ENCODE data around the gene SERPINA3.

Gene SERPINA3

DNA sequence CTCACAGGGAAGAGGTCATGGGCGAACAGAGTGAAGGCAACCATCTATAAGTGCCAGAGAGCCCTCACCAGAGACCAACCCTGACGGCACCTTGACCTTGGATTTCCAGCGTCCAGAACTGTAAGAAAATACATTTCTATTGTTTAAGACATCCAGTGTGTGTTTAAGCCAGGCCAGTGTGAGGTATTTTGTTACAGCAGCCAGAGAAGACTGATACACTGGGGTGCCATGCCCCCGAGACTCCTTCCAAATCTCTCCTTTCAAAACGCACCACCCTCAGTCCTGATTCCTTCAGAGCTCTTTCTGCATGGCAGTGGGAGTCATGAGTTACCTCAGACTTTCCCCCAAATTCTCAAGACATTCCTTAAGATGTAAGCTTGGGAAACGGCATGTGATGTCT is 33.5 kb upstream of the SERPINA3 start:
- Histone ChIP-seq H3K9me2 (replicated peaks; ENCODE audit: control insufficient read depth, low read length) (no peaks in the 10 kb centered on the region), H3F3A (ENCODE audit: control insufficient read depth, insufficient read depth) (no peaks in the 10 kb centered on the region), H3K27ac (ENCODE audit: low read depth, low read length) (no peak overlapping the region), H3K4me1 (ENCODE audit: control insufficient read depth, low read length) (no peaks in the 10 kb centered on the region), H3K4me3 (ENCODE audit: low read length) (no peak overlapping the region), H3K79me2 (ENCODE audit: control insufficient read depth, low read length) (no peaks in the 10 kb centered on the region), H3K36me3 (ENCODE audit: control insufficient read depth, low read length) (no peaks in the 10 kb centered on the region), H4K20me1 (ENCODE audit: control insufficient read depth, insufficient read depth, low read depth, low read length) (no peaks in the 10 kb centered on the region), H3K27me3 (ENCODE audit: control insufficient read depth, low read length) (peaks cover 7% of the 10 kb centered on the region; the same call in 1 of the 2 replicates), H3K9me3 (ENCODE audit: control insufficient read depth, insufficient read depth, low read length) (no peaks in the 10 kb centered on the region), H3K4me2 (ENCODE audit: low read length) (no peak overlapping the region)
- TF ChIP-seq, protein P1, sequence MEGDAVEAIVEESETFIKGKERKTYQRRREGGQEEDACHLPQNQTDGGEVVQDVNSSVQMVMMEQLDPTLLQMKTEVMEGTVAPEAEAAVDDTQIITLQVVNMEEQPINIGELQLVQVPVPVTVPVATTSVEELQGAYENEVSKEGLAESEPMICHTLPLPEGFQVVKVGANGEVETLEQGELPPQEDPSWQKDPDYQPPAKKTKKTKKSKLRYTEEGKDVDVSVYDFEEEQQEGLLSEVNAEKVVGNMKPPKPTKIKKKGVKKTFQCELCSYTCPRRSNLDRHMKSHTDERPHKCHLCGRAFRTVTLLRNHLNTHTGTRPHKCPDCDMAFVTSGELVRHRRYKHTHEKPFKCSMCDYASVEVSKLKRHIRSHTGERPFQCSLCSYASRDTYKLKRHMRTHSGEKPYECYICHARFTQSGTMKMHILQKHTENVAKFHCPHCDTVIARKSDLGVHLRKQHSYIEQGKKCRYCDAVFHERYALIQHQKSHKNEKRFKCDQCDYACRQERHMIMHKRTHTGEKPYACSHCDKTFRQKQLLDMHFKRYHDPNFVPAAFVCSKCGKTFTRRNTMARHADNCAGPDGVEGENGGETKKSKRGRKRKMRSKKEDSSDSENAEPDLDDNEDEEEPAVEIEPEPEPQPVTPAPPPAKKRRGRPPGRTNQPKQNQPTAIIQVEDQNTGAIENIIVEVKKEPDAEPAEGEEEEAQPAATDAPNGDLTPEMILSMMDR (IDR thresholded peaks at IDR 0.05; ENCODE audit: low read depth, low read length, poor library complexity, severe bottlenecking) = no peak
- TF ChIP-seq EZH2phosphoT487 (IDR thresholded peaks at IDR 0.05; ENCODE audit: borderline replicate concordance, low read length) = no peak

DNA sequence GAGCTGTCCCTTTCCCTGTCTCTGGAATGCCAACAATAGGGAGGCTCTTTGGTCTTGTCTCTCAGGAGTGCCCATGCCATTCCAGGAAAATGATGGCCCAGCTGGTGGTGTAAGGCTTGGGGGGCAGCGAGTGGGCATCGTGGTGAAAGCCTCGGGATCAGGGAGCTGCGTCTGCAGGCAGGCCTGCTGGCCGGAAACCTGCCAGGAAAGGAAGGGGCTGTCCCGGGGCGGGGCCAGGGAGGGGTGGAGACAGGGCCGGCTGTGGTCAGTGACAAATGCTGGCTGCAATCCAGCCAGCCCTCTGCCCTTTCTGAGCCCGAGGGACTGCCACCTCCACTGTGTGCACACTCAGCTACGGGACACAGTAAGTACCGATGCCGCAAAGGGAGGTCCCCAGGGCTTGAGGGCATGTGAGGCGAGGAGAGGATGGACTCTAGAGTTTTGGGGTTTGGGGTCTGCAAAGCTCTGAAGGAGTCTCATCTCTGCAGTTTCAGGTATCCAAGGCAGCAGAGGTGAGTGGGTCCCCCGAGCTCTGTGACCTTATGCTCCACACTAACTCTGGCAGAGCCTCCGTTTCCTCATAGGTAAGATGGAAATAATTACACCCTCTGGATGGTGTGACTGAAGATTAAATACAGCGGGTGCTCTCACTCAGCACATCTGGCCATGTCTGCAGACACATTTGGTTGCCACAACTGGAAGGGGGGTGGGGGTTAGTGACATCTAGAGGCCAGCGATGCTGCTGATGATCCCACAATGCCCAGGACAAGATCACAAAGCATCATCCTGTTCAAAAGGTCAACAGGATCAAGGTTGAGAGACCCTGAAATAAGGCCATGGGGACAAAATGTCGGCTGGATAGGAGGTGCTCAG is 30.8 kb upstream of the SERPINA3 start, which contains the start of gene SERPINA5:
SERPINA5 (plus strand) TSS at position 300 of the 873 bp plus-strand sequence. CDS start 5,937 bp downstream, outside the sequence.
- Histone ChIP-seq H3K4me3 (ENCODE audit: low read length) (no peak within 1 kb of the TSS), H3F3A (ENCODE audit: control insufficient read depth, insufficient read depth) (no peaks in the 10 kb centered on the region), H3K27me3 (ENCODE audit: control insufficient read depth, low read length) (peaks cover 10% of the 10 kb centered on the region; the same call in 1 of the 2 replicates), H3K4me2 (ENCODE audit: low read length) (no peak within 1 kb of the TSS), H3K9me3 (ENCODE audit: control insufficient read depth, insufficient read depth, low read length) (no peaks in the 10 kb centered on the region), H3K79me2 (ENCODE audit: control insufficient read depth, low read length) (no peaks in the 10 kb centered on the region), H4K20me1 (ENCODE audit: control insufficient read depth, insufficient read depth, low read depth, low read length) (no peaks in the 10 kb centered on the region), H3K9me2 (replicated peaks; ENCODE audit: control insufficient read depth, low read length) (no peaks in the 10 kb centered on the region), H3K36me3 (ENCODE audit: control insufficient read depth, low read length) (no peaks in the 10 kb centered on the region), H3K27ac (ENCODE audit: low read depth, low read length) (no peak within 1 kb of the TSS), H3K4me1 (ENCODE audit: control insufficient read depth, low read length) (no peaks in the 10 kb centered on the region)
- TF ChIP-seq EZH2phosphoT487 (IDR thresholded peaks at IDR 0.05; ENCODE audit: borderline replicate concordance, low read length) = no peak
- TF ChIP-seq, protein P1 (IDR thresholded peaks at IDR 0.05; ENCODE audit: low read depth, low read length, poor library complexity, severe bottlenecking) = no peak

DNA sequence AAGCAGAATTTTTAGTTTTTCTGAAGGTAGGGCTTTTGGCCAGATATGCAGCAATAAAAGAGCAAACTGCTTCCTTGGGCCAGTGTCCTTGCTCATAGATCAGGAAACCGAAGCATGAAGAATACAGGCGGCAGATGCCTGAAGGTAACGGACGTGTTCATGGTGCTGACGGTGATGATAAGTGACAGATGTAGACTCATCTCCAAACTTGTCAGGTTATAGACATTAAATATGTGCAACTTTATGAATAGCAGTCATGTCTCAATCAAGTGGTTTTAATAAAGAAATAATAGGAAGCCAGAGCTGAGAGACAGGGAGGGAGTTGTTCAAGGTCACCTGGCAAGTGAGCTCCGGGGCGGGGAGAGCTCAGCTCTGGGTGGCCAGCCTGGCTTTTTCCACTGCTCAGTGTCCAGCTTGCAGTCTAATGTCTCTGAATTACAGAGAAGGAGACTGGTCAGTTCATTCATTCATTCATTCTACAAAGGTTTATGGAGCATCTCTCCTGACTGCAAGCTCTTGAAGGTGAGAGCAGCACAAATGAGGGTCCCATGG is 29.9 kb upstream of the SERPINA3 start:
- peaks cover 10% of the 10 kb centered on the region; the same call in 1 of the 2 replicates for H3K27me3 ChIP-seq (ENCODE audit: control insufficient read depth, low read length)
- no peaks in the 10 kb centered on the region for H3K36me3 ChIP-seq (ENCODE audit: control insufficient read depth, low read length)
- H3K4me3 ChIP-seq (ENCODE audit: low read length) = no peak overlapping the region
- H4K20me1 ChIP-seq (ENCODE audit: control insufficient read depth, insufficient read depth, low read depth, low read length) = no peaks in the 10 kb centered on the region
- H3K4me2 ChIP-seq (ENCODE audit: low read length) = no peak overlapping the region
- no peaks in the 10 kb centered on the region for H3K79me2 ChIP-seq (ENCODE audit: control insufficient read depth, low read length)
- H3K9me3 ChIP-seq (ENCODE audit: control insufficient read depth, insufficient read depth, low read length) = no peaks in the 10 kb centered on the region
- no peaks in the 10 kb centered on the region for H3K9me2 ChIP-seq (replicated peaks; ENCODE audit: control insufficient read depth, low read length)
- no peaks in the 10 kb centered on the region for H3K4me1 ChIP-seq (ENCODE audit: control insufficient read depth, low read length)
- H3F3A ChIP-seq (ENCODE audit: control insufficient read depth, insufficient read depth) = no peaks in the 10 kb centered on the region
- no peak overlapping the region for H3K27ac ChIP-seq (ENCODE audit: low read depth, low read length)
- TF ChIP-seq EZH2phosphoT487 (IDR thresholded peaks at IDR 0.05; ENCODE audit: borderline replicate concordance, low read length) = no peak
- TF ChIP-seq, protein P1 (IDR thresholded peaks at IDR 0.05; ENCODE audit: low read depth, low read length, poor library complexity, severe bottlenecking) = no peak

Measured in DOHH2 (cell line).